Uterus (tissue), 2 donors: Measurements from ENCODE around the gene KHSRP.

Source experiments
- POLR2A ChIP-seq, 2 donors: fragments of 450-650 bp; IDR thresholded peaks; one replicate each; pipeline ENCODE4 v1.6.1; 2016; ENCODE audit warnings: antibody characterized with exemption in 2 of 2, mild to moderate bottlenecking in 1 of 2, moderate library complexity in 1 of 2
- TF ChIP-seq, protein P1 (sequence below), 4 experiments: fragments of 200-600 bp in 2 of 4; fragments of 450-650 bp in 2 of 4; sonication (generic) in 2 of 4; IDR thresholded peaks; one replicate each; pipeline ENCODE4 v1.5.1; 2016 to 2019; ENCODE audit warnings: antibody characterized with exemption in 4 of 4, mild to moderate bottlenecking in 2 of 4, moderate library complexity in 1 of 4

DNA sequence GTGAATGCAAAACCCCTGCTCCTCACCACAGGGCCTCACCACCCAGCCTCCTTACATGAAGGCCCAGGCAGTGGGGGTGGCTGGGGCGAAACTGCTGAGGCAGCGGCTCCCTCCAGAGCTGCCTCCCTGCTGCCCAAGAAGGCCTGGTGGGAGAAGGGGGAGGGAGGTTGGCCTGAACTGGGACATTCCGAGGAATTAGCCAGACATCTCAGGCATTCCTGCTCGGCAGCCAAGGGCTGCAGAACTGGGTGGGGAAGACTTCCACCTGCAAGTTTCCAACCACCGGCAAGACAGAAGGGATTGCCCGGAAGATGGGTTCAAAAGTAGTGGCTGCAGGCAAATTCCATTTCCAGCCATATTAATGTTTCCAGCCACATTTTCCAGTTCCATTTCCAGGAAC lies 46.6 kb downstream of the KHSRP start:
- TF ChIP-seq, protein P1, sequence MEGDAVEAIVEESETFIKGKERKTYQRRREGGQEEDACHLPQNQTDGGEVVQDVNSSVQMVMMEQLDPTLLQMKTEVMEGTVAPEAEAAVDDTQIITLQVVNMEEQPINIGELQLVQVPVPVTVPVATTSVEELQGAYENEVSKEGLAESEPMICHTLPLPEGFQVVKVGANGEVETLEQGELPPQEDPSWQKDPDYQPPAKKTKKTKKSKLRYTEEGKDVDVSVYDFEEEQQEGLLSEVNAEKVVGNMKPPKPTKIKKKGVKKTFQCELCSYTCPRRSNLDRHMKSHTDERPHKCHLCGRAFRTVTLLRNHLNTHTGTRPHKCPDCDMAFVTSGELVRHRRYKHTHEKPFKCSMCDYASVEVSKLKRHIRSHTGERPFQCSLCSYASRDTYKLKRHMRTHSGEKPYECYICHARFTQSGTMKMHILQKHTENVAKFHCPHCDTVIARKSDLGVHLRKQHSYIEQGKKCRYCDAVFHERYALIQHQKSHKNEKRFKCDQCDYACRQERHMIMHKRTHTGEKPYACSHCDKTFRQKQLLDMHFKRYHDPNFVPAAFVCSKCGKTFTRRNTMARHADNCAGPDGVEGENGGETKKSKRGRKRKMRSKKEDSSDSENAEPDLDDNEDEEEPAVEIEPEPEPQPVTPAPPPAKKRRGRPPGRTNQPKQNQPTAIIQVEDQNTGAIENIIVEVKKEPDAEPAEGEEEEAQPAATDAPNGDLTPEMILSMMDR (IDR thresholded peaks at IDR 0.05) = no peak
- no peak for TF ChIP-seq POLR2A (IDR thresholded peaks at IDR 0.05)
